SK-N-SH (cell line): ENCODE measurements around the gene HPCA.

Experiments
- CTCF ChIP-seq: fragments of 200-600 bp; sonication (generic); IDR thresholded peaks from 2 replicates; pipeline ENCODE4 v1.6.1; 2017; ENCODE audit warnings: antibody characterized with exemption, mild to moderate bottlenecking, moderate library complexity
- FOSL2 ChIP-seq: IDR thresholded peaks from 2 replicates; pipeline ENCODE4 v1.4.0; 2012; ENCODE audit warnings: low read depth, mild to moderate bottlenecking, moderate library complexity, borderline replicate concordance
- MAX ChIP-seq: IDR thresholded peaks from 2 replicates; pipeline ENCODE4 v1.4.0; 2012; ENCODE audit warnings: low read depth
- PBX3 ChIP-seq: IDR thresholded peaks from 2 replicates; pipeline ENCODE4; 2012
- POLR2AphosphoS5 ChIP-seq: IDR thresholded peaks from 2 replicates; pipeline ENCODE4 v1.6.1; 2012; ENCODE audit warnings: low read depth, low read length
- RAD21 ChIP-seq: IDR thresholded peaks from 2 replicates; pipeline ENCODE4 v1.6.1; 2012; ENCODE audit warnings: mild to moderate bottlenecking, low read length
- SMC3 ChIP-seq: IDR thresholded peaks from 2 replicates; pipeline ENCODE4 v1.6.1; 2012; ENCODE audit warnings: low read depth, low read length, improper control_type of control experiment
- USF2 ChIP-seq: fragments of 150-350 bp; IDR thresholded peaks from 2 replicates; pipeline ENCODE4 v1.6.1; 2017; ENCODE audit warnings: antibody characterized with exemption, low read length, low read depth, borderline replicate concordance
- YY1 ChIP-seq: IDR thresholded peaks from 2 replicates; pipeline ENCODE4 v1.4.0; 2012; ENCODE audit warnings: low read depth, mild to moderate bottlenecking
- TF ChIP-seq, protein P1 (sequence below): IDR thresholded peaks from 2 replicates; pipeline ENCODE4 v1.6.1; 2012; ENCODE audit warnings: mild to moderate bottlenecking, low read depth, low read length, moderate library complexity

GRCh38 chr1:32900371-32900955 lies 14.2 kb downstream of the HPCA start:
- TF ChIP-seq SMC3 (no peak), CTCF (no peak), PBX3 (no peak), FOSL2 (no peak), USF2 (no peak), YY1 (no peak), POLR2AphosphoS5 (no peak), RAD21 (no peak), MAX (no peak)
- TF ChIP-seq, protein P1, sequence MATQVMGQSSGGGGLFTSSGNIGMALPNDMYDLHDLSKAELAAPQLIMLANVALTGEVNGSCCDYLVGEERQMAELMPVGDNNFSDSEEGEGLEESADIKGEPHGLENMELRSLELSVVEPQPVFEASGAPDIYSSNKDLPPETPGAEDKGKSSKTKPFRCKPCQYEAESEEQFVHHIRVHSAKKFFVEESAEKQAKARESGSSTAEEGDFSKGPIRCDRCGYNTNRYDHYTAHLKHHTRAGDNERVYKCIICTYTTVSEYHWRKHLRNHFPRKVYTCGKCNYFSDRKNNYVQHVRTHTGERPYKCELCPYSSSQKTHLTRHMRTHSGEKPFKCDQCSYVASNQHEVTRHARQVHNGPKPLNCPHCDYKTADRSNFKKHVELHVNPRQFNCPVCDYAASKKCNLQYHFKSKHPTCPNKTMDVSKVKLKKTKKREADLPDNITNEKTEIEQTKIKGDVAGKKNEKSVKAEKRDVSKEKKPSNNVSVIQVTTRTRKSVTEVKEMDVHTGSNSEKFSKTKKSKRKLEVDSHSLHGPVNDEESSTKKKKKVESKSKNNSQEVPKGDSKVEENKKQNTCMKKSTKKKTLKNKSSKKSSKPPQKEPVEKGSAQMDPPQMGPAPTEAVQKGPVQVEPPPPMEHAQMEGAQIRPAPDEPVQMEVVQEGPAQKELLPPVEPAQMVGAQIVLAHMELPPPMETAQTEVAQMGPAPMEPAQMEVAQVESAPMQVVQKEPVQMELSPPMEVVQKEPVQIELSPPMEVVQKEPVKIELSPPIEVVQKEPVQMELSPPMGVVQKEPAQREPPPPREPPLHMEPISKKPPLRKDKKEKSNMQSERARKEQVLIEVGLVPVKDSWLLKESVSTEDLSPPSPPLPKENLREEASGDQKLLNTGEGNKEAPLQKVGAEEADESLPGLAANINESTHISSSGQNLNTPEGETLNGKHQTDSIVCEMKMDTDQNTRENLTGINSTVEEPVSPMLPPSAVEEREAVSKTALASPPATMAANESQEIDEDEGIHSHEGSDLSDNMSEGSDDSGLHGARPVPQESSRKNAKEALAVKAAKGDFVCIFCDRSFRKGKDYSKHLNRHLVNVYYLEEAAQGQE, result no peak
